HG03469 (cell line): ENCODE results near the gene S100A3.
"Not testable (repeated sequence)": the region's sequence is repeated elsewhere in the genome, so short reads cannot be mapped to it uniquely, and the experiment has no call there.

Experiments used
- ATAC-seq: cut with Tn5 transposase; IDR thresholded peaks from one replicate; pipeline ENCODE4 v1.9.1; 2021; ENCODE audit warnings: mild to moderate bottlenecking, moderate library complexity, moderate number of reproducible peaks; ENCODE audit not compliant: unreplicated experiment

The S100A3 gene

GRCh38 chr1:153570874-153571273, 21.8 kb upstream of the S100A3 start:
- no peak for ATAC-seq

GRCh38 chr1:153569465-153569864, 20.4 kb upstream of the S100A3 start:
- ATAC-seq = no peak

DNA sequence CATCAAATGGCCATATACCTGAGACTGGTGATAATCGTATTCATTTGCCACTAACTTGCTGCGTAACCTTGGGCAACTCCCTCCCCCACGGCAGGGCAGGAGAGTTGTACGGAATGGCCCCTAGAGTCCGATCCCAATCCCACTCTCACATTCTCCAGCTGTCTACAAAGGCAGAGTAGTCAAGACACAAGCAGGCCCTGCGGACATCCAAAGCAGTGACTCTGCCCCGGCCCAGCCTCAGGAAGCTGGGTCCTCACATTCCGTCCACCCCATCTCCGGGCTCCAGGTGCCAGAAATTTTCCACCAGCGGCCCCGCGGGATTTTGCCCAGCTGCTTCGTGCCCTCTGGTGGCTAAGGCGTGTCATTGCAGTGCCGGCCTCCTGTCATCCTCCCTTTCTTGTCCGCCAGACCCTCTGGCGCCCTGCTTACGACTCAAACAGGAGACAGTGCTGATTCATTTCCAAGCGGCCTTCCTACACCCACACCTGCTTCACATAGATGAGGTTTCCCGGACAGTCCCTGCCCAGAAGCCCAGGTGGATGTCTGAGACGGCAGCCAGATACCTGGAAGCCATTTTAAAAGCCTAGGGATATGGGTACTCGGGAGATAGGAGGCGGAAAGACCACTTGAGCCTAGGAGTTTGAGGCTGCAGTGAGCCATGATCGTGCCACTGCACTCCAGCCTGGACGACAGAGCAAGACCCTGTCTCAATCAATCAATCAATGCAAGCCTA, 19.5 kb upstream of the S100A3 start:
- no peak for ATAC-seq

DNA sequence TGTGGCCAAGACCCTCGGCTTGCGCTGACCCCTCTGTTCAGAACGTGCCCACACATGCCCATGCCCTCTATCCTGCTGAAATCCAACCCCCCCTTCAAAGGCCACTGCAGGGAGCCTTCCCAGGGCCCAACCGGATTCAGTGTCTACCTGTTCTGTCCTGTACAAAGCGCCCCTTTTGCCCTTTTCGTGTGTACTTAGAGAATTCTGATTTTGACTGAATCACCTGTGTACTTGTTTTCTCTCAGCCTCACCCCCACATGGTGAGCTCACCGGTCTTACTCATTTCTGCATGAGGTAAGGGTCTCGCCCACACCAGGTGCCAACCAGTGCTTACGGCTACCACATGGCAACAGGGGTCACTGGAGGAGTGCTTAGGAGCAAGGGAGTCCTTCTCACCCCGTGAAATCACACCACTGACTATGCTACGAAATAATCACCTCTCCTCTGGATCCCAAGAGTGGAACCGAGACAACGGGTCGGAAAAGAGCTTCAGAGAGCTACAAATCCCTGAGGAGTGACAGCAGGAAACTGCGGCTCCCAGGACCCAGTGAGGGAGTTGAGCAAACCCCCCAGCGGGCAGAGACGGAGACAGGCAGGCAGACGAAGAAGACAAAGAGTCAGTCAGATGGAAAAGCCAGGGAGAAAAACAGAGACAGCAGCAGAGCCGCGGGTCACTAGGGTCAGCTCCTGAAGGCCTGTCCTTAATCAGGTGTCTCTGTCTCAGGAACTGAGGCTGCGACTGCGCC, 18.7 kb upstream of the S100A3 start:
- ATAC-seq = no peak

- no peak for ATAC-seq
These were observed 17.6 kb upstream of the S100A3 start for GRCh38 chr1:153566414-153567371.

DNA sequence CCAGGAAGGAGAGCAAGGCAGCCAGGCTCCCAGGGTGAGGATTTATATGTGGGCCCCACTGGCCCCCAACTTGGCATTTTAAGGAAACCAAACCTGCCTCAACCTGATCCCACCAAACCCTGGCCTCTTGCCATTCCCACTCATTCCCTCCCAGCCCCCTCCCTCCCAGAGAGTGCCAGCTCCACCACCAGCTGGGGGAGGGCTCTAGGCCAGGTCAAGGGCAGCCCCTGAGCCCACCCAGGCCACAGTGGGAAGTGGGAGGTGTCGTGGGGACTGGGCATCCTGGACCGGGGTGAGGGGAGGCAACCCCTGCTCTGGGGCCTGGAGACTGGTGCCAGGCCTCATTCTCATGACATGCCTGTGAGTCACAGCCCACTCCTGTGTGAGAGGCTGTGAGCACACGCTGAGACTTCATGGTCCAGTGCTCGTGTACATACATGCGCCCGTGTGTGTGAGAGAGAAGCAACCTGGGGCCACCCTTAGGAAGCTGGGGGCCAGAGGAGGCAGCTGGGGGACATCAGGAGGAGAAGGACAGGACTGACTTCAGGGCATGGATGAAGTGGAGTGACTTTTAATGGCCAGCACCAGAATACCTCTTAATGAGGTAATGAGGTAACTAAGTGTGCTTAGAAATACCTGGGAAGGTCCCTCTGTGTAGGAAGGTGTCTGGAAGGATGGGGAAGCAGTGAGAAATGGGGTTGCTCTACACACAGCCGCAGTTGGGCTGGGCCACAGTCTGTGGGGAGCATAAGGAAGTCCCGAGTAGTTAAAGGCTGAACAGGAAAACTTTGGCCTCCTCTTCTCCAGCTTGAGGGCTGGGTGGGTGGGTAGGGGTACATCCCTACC, 16.7 kb upstream of the S100A3 start, which contains the start of gene S100A2:
Gene S100A2 (minus strand): TSS at position 316 of the 846 bp plus-strand sequence. CDS start 1,967 bp downstream, outside the sequence.
- no peak for ATAC-seq

GRCh38 chr1:153563991-153564390, 14.9 kb upstream of the S100A3 start:
- no peak for ATAC-seq

DNA sequence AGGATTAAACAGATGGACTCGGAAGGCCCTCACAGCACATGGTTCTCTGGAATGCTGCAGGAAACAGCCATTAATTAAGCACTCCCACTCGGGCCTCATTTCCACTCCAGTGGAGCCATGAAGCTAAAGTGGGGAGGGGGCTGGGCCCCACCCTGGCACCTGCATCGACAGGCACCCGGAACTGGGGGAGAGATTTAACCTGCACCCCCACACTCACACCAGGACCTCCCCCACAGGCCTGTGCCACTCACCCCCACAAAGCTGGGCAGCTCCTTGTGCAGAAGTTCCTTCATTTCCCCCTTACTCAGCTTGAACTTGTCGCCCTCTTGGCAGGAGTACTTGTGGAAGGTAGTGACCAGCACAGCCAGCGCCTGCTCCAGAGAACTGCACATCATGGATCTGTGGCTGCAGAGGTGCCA, 14.4 kb upstream of the S100A3 start:
- no peak for ATAC-seq

GRCh38 chr1:153562021-153562420, 13.0 kb upstream of the S100A3 start:
- ATAC-seq = not testable (repeated sequence)

- no peak for ATAC-seq
These were observed 12.5 kb upstream of the S100A3 start for GRCh38 chr1:153561466-153561985.

GRCh38 chr1:153560771-153561465, 11.9 kb upstream of the S100A3 start:
- ATAC-seq = no peak

DNA sequence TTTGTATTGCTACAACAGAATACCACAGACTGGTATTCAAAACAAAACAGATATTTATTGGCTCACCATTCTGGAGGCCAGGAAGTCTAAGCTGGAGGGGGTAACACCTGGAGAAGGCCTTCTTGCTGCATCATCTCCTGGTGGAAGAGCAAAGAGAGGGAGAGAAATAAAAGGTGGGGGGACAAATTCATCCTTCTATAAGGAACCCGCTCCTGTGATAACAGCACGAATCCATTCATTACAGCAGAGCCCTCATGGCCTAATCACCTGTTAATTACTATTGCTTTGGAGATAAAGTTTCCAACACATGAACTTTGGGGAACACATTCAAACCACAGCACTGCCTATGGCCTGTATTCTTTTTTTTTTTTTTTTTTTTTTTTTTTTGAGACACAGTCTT, 11.2 kb upstream of the S100A3 start:
- no peak for ATAC-seq

DNA sequence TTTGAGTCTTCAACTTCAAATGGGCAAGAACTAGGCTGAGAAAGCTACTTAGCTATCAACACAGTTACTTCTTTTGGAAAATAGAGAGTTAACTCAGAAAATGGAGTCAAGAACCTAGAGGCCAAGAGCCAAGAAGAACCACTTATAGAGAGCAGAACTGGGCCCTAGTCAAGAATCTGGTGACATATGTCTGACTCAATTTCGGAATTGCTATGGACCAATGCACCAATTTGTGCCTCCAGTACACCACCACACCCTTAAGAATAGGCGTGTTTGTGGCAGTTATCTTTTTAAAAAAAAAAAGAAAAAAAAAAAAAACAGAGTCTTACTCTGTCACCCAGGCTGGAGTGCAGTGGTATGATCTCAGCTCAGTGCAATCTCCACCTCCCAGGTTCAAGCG, 8.8 kb upstream of the S100A3 start:
- ATAC-seq = no peak

GRCh38 chr1:153556348-153556747, 7.3 kb upstream of the S100A3 start:
- ATAC-seq = no peak

DNA sequence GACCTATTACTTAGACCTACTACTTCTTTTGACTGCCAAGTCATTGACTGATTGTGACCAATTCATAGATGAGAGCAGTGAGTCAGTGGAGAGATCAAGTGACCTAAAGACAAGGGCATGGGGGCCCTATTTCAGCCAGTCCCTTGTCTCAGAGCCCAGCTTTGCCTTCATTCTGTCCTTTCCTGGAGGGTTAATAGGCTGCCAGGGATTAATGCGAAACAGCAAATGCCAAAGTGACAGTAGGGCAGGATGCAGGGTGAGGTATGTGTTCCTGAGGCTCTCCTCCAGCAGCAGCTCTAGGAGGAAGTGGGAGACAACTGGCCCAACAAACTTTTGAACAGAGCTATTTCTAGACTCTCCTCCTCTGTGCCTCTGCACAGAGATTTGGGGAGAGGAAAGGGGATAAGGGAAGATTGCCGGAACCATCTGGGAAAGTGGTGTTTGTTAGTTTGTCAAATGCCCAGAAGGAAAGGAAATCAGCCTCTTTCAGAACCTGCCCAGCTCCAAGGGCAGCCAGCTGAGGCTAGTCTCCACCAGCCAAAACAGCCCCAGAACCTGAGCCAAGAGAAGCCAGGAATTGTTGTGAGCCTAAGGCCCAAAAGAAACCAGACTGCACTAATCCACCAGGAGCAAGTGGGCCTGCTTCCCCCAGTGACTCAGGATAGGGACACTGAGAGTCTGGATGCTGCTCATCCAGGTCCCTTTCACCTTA, 4.9 kb upstream of the S100A3 start:
- no peak for ATAC-seq

- ATAC-seq = no peak
These were observed 4.0 kb upstream of the S100A3 start for GRCh38 chr1:153553096-153553495.

GRCh38 chr1:153552335-153552734, 3.3 kb upstream of the S100A3 start:
- ATAC-seq = no peak

GRCh38 chr1:153550827-153551500, 1.9 kb upstream of the S100A3 start:
- ATAC-seq = no peak
